ENCODE measurements around the gene FAM53A. TPM values are rescaled to one million over a fixed set of nuclear protein-coding genes. Genes with fewer than 3 reads are reported as not detected.

FAM53A gene
- total and polyA plus RNA-seq, 8 donors, result 1.5 to 4.3 (median 2.3) TPM

GRCh38 chr4:1600811-1601532 lies 83.1 kb downstream of the FAM53A start:
- no peak for ATAC-seq

DNA sequence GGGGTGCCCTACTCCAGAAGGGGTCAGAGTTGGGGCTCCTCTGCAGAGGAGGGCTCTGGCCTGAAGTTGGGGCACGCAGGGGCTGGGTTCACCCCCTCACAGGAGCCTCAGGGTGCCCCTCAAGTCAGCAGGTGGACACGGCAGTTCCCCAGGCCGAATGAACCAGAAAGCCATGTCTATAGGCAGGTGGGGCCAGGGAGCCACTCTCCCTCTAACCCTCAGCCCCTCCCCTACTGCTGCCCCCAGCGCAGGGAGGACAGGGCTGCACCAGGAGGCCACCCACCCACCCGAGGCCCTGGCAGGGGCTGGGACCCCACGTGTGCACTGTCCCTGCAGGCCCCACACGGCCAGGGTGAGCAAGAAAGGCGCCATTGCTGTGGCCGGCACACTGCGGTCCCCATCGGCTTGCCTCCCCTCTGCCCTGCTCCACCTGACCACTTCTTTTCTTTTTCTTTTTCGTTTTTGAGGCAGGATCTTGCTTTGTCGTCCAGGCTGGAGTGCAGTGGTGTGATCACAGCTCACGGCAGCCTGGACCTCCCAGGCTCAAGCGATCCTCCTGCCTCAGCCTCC lies 83.8 kb downstream of the FAM53A start:
- Histone ChIP-seq H3K27me3 (peaks cover 0 to 87% of the 10 kb centered on the region in 2 donors), H3K9me3 (no peaks in the 10 kb centered on the region), H3K36me3 (no peaks in the 10 kb centered on the region), H3K27ac (no peak overlapping the region), H3K4me1 (no peaks in the 10 kb centered on the region), H3K4me3 (no peak overlapping the region)
- ATAC-seq (no peak), DNase-seq (peak in 1 of 4 donors; percentile 60)
- no peak for TF ChIP-seq CTCF (IDR thresholded peaks at IDR 0.05)
- intact Hi-C loops (cut with DNase I), result no loop called here

More at GRCh38 chr4:1600811-1601532, 83.1 kb downstream of the FAM53A start:
- intact Hi-C loops (cut with DNase I), result no loop called here
- Histone ChIP-seq H3K27ac (no peak overlapping the region), H3K36me3 (no peaks in the 10 kb centered on the region), H3K27me3 (peaks cover 0 to 87% of the 10 kb centered on the region in 2 donors), H3K4me1 (no peaks in the 10 kb centered on the region), H3K4me3 (no peak overlapping the region), H3K9me3 (no peaks in the 10 kb centered on the region)
- DNase-seq, result peak in 1 of 4 donors; percentile 75
- no peak for TF ChIP-seq CTCF (IDR thresholded peaks at IDR 0.05)

GRCh38 chr4:1599491-1600210 lies 84.5 kb downstream of the FAM53A start:
- Histone ChIP-seq H3K27me3 (peaks cover 0 to 87% of the 10 kb centered on the region in 2 donors), H3K9me3 (no peaks in the 10 kb centered on the region), H3K27ac (no peak overlapping the region), H3K4me3 (no peak overlapping the region), H3K4me1 (no peaks in the 10 kb centered on the region), H3K36me3 (no peaks in the 10 kb centered on the region)
- intact Hi-C loops (cut with DNase I), result no loop called here
- no peak for TF ChIP-seq CTCF (IDR thresholded peaks at IDR 0.05)
- peak in 1 of 4 donors; percentile 71 for DNase-seq
- no peak for ATAC-seq

DNA sequence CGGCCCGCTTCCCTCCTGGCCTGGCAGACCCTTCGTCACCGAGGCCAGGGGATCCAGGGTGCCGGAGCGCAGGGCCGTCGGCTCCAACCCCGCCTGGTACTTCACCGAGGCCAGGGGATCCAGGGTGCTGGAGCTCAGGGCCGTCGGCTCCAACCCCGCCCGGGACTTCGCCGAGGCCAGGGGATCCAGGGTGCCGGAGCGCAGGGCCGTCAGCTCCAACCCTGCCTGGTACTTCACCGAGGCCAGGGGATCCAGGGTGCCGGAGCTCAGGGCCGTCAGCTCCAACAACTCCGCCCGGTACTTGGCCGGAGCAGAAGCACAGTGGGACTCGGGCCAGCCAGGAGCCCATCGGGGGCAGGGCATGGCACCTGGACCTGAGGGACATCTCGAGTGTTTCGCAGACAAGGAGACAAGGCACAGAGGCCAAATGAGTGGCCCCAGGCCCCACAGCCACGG lies 85.1 kb downstream of the FAM53A start:
- ATAC-seq (no peak), DNase-seq (peak in 1 of 4 donors; percentile 66)
- no peak overlapping the region for H3K27ac ChIP-seq
- no peaks in the 10 kb centered on the region for H3K4me1 ChIP-seq
- peaks cover 3 to 87% of the 10 kb centered on the region in 2 donors for H3K27me3 ChIP-seq
- H3K36me3 ChIP-seq, result no peaks in the 10 kb centered on the region
- intact Hi-C loops (cut with DNase I), result no loop called here
- TF ChIP-seq CTCF (IDR thresholded peaks at IDR 0.05), result no peak
- H3K9me3 ChIP-seq, result no peaks in the 10 kb centered on the region
- H3K4me3 ChIP-seq, result no peak overlapping the region

Measured in left lung (tissue), 10 donors.